Osteocyte (in vitro differentiated cells): ENCODE measurements around the gene PDCD2L. TPM values are rescaled to one million over a fixed set of nuclear protein-coding genes. Genes with fewer than 3 reads are reported as not detected.

Experiments used
- DNase-seq: peaks from one replicate; pipeline ENCODE4 v3.0.0; 2021; ENCODE audit warnings: mixed read lengths; ENCODE audit not compliant: unreplicated experiment; ENCODE audit errors: extremely low spot score
- H3K27ac Mint-ChIP-seq: one replicate; pipeline ENCODE4 v1.8.0; 2021; ENCODE audit warnings: mild to moderate bottlenecking, mixed read lengths; ENCODE audit not compliant: unreplicated experiment
- H3K27me3 Mint-ChIP-seq: one replicate; pipeline ENCODE4 v1.8.0; 2021; ENCODE audit warnings: mixed read lengths; ENCODE audit not compliant: unreplicated experiment
- H3K36me3 Mint-ChIP-seq: one replicate; pipeline ENCODE4 v1.8.0; 2021; ENCODE audit warnings: mixed read lengths; ENCODE audit not compliant: unreplicated experiment
- H3K4me1 Mint-ChIP-seq: one replicate; pipeline ENCODE4 v1.8.0; 2021; ENCODE audit warnings: mixed read lengths; ENCODE audit not compliant: unreplicated experiment
- H3K4me3 Mint-ChIP-seq: one replicate; pipeline ENCODE4 v1.8.0; 2021; ENCODE audit warnings: mild to moderate bottlenecking, moderate library complexity, mixed read lengths; ENCODE audit not compliant: unreplicated experiment
- H3K9me3 Mint-ChIP-seq: one replicate; pipeline ENCODE4 v1.8.0; 2021; ENCODE audit warnings: mixed read lengths; ENCODE audit not compliant: unreplicated experiment
- total RNA-seq: library from RNA; stranded (reverse); gene quantifications from 2 replicates; pipeline ENCODE4 v1.2.1, GENCODE V29; 2021
- TF ChIP-seq, protein P1 (sequence below): fragments of 200-600 bp; sonication (generic); IDR thresholded peaks from 2 replicates; pipeline ENCODE4 v1.5.0; 2021; ENCODE audit warnings: antibody characterized with exemption, mild to moderate bottlenecking, moderate library complexity

PDCD2L gene
- total RNA-seq, 1 donor from 2014 or later: 11.1 TPM

DNA sequence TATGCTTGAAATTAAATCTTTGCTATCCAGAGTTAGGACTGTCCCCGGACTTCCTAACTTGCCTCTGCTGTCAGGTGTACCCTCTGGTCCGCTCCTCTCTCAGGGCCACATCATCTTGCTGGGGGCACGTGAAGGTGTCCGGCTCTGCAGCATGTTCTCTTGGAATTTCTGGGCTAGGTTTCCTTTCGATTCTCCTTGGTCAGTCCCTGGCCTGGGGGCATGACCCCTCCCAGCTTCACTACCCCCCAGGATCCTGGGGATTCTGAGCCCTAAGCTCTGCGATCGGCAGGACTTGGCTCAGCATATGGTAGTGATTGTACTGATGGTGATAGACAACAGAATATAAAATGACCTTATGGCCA is 44.3 kb upstream of the PDCD2L start:
- Mint-ChIP-seq H3K4me1 (peaks cover 25% of the 10 kb centered on the region), H3K27ac (peak overlapping the region; percentile 91), H3K36me3 (peaks cover 3% of the 10 kb centered on the region), H3K4me3 (peak overlapping the region; percentile 75), H3K9me3 (no peaks in the 10 kb centered on the region), H3K27me3 (no peaks in the 10 kb centered on the region)
- no peak for DNase-seq
- TF ChIP-seq, protein P1, sequence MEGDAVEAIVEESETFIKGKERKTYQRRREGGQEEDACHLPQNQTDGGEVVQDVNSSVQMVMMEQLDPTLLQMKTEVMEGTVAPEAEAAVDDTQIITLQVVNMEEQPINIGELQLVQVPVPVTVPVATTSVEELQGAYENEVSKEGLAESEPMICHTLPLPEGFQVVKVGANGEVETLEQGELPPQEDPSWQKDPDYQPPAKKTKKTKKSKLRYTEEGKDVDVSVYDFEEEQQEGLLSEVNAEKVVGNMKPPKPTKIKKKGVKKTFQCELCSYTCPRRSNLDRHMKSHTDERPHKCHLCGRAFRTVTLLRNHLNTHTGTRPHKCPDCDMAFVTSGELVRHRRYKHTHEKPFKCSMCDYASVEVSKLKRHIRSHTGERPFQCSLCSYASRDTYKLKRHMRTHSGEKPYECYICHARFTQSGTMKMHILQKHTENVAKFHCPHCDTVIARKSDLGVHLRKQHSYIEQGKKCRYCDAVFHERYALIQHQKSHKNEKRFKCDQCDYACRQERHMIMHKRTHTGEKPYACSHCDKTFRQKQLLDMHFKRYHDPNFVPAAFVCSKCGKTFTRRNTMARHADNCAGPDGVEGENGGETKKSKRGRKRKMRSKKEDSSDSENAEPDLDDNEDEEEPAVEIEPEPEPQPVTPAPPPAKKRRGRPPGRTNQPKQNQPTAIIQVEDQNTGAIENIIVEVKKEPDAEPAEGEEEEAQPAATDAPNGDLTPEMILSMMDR: no peak

- H3K27ac Mint-ChIP-seq: peak overlapping the region; percentile 91
- TF ChIP-seq, protein P1: no peak
- DNase-seq: no peak
- H3K36me3 Mint-ChIP-seq: no peaks in the 10 kb centered on the region
- H3K9me3 Mint-ChIP-seq: no peaks in the 10 kb centered on the region
- H3K4me3 Mint-ChIP-seq: no peak overlapping the region
- H3K4me1 Mint-ChIP-seq: peaks cover 25% of the 10 kb centered on the region
- H3K27me3 Mint-ChIP-seq: no peaks in the 10 kb centered on the region
Observed at GRCh38 chr19:34360354-34360909, 43.8 kb upstream of the PDCD2L start.

DNA sequence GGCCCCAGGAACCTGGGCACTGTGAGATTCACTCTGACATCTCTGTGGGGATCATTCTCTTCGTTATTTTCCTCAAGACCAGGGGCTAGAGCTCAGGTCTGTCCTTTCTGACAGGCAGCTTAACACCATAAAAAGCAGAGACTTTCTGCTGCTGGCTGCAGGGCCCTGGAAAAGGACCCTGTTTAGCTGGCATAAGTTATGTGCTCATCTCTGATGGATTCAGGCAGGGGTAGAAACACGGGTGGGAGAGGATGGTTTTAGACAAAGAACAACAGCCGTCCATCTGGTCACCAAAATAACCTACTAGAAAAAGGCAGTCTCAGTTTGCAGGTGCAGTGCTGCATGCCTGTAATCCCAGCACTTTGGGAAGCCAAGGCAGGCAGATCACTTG is 41.5 kb upstream of the PDCD2L start:
- H3K36me3 Mint-ChIP-seq: peaks cover 6% of the 10 kb centered on the region
- H3K9me3 Mint-ChIP-seq: no peaks in the 10 kb centered on the region
- DNase-seq: no peak
- no peak overlapping the region for H3K27ac Mint-ChIP-seq
- no peak overlapping the region for H3K4me3 Mint-ChIP-seq
- H3K27me3 Mint-ChIP-seq: no peaks in the 10 kb centered on the region
- TF ChIP-seq, protein P1: no peak
- H3K4me1 Mint-ChIP-seq: peaks cover 40% of the 10 kb centered on the region

DNA sequence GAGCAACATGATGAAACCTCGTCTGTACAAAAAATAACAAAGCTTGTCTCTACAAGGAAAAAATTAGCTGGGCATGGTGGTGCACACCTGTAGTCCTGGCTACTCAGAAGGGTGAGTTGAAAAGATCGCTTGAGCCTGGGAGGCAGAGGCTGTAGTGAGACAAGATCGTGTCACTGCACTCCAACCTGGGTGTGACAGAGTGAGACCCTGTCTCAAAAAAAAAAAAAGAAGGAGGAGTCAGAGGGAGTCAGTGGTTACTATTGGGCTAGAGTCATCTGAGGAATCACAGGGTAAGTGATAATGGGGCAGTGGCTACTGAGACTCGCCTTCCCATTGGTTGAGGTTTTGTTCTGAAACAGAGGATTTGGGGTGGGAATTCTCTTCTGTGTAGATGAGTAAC is 41.1 kb upstream of the PDCD2L start:
- TF ChIP-seq, protein P1: no peak
- DNase-seq: no peak
- Mint-ChIP-seq H3K27ac (no peak overlapping the region), H3K4me1 (peaks cover 38% of the 10 kb centered on the region), H3K9me3 (no peaks in the 10 kb centered on the region), H3K36me3 (peaks cover 6% of the 10 kb centered on the region), H3K4me3 (no peak overlapping the region), H3K27me3 (no peaks in the 10 kb centered on the region)

DNA sequence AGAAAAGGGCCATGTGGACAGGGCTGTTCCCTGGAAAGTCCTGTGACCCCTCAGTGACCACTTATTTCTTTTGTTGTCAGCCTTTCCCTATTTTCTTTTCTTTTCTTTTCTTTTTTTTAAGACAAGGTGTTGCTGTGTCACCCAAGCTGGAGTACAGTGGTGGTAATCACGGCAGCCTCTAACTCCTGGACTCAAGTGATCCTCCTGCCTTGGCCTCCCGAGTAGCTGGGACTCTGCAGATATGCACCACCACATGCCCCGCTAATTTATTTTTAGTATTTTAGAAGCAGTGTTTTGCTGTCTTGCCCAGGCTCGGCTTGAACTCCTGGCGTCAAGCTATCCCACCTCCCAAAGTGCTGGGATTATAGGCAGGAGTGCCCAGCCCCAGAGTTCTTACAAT is 40.3 kb upstream of the PDCD2L start:
- Mint-ChIP-seq H3K27ac (no peak overlapping the region), H3K27me3 (no peaks in the 10 kb centered on the region), H3K4me1 (peaks cover 31% of the 10 kb centered on the region), H3K4me3 (no peak overlapping the region), H3K36me3 (peaks cover 10% of the 10 kb centered on the region), H3K9me3 (no peaks in the 10 kb centered on the region)
- TF ChIP-seq, protein P1: no peak
- no peak for DNase-seq
